Right renal cortex interstitium (tissue), 3 donors: ENCODE measurements around the gene NOTCH1. TPM values are rescaled to one million over a fixed set of nuclear protein-coding genes. Genes with fewer than 3 reads are reported as not detected.

Experiments used
- DNase-seq, 3 donors: peaks; one replicate each; pipeline ENCODE4 v3.0.0-alpha.2; 2013; ENCODE audit warnings: low read depth in 3 of 3, low spot score in 2 of 3
- polyA plus RNA-seq, 3 donors: library from polyadenylated mRNA; unstranded; fragments of 120-200 nt; gene quantifications; one replicate each; pipeline ENCODE4 v1.2.1, GENCODE V29; 2013; ENCODE audit not compliant: insufficient read length in 3 of 3

The NOTCH1 gene
- polyA plus RNA-seq, 3 donors, result 21.0 to 24.5 (median 22.3) TPM

DNA sequence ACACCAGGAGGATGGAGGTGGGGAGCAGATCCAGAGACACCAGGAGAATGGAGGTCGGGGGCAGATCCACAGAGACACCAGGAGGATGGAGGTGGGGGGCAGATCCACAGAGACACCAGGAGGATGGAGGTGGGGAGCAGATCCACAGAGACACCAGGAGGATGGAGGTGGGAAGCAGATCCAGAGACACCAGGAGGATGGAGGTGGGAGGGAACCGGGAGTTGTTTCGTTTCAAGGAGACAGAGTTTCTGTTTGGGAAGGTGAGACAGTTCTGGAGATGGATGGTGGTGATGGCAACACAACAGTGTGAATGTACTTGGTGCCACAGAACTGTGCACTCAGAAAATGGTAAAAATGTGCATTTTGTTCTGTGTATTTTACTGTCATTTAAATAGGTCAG, 97.2 kb downstream of the NOTCH1 start:
- no peak for DNase-seq

- DNase-seq, result no peak
These were observed 98.6 kb downstream of the NOTCH1 start for GRCh38 chr9:136447173-136447778.

- DNase-seq, result no peak
These were observed 100.0 kb downstream of the NOTCH1 start for GRCh38 chr9:136445799-136446198.

Other genes starting within 250 kb of the NOTCH1 start
- 1 to 10 TPM; 1.3 to 1.7 (median 1.4) TPM for gene CCDC187, start 242.0 kb downstream of the NOTCH1 start, polyA plus RNA-seq
- 10 to 100 TPM; 22.2 to 22.9 (median 22.7) TPM for gene GPSM1, start 218.5 kb downstream of the NOTCH1 start, polyA plus RNA-seq
- 10 to 100 TPM in 1 of 3 donors, 1 to 10 TPM in 2; 3.2 to 16.1 (median 4.8) TPM for gene DNLZ, start 182.3 kb downstream of the NOTCH1 start, polyA plus RNA-seq
- gene CARD9, start 172.4 kb downstream of the NOTCH1 start, polyA plus RNA-seq, result 1 to 10 TPM; 1.5 to 1.7 (median 1.7) TPM
- gene SNAPC4, start 145.9 kb downstream of the NOTCH1 start, polyA plus RNA-seq, result 10 to 100 TPM in 1 of 3 donors, 1 to 10 TPM in 2; 9.5 to 12.1 (median 9.7) TPM
- gene ENTR1, start 135.4 kb downstream of the NOTCH1 start, polyA plus RNA-seq, result 10 to 100 TPM; 37.6 to 46.7 (median 40.7) TPM
- 10 to 100 TPM; 66.9 to 70.7 (median 69.3) TPM for gene PMPCA, start 135.4 kb downstream of the NOTCH1 start, polyA plus RNA-seq
- gene INPP5E, start 106.2 kb downstream of the NOTCH1 start, polyA plus RNA-seq, result 10 to 100 TPM in 2 of 3 donors, 1 to 10 TPM in 1; 9.7 to 11.0 (median 10.7) TPM
- 10 to 100 TPM; 48.7 to 58.0 (median 56.8) TPM for gene SEC16A, start 63.0 kb downstream of the NOTCH1 start, polyA plus RNA-seq
- 10 to 100 TPM; 42.9 to 51.6 (median 48.2) TPM for gene EGFL7, start 116.9 kb upstream of the NOTCH1 start, polyA plus RNA-seq
- gene AGPAT2, start 141.4 kb upstream of the NOTCH1 start, polyA plus RNA-seq, result 10 to 100 TPM; 33.7 to 40.3 (median 34.5) TPM
- 10 to 100 TPM; 25.9 to 31.9 (median 27.3) TPM for gene DIPK1B, start 166.5 kb upstream of the NOTCH1 start, polyA plus RNA-seq
- 1 to 10 TPM in 2 of 3 donors, under 1 TPM in 1; 0.93 to 2.3 (median 1.2) TPM for gene LCN10, start 196.9 kb upstream of the NOTCH1 start, polyA plus RNA-seq
- gene LCN6, start 202.5 kb upstream of the NOTCH1 start, polyA plus RNA-seq, result not detected
- gene LCN8, start 212.2 kb upstream of the NOTCH1 start, polyA plus RNA-seq, result under 1 TPM; 0.11 to 0.17 (median 0.16) TPM
- under 1 TPM in 1 of 3 donors, not detected in 2; 0.04 TPM for gene LCN15, start 218.5 kb upstream of the NOTCH1 start, polyA plus RNA-seq
- 10 to 100 TPM; 63.2 to 77.7 (median 67.1) TPM for gene TMEM141, start 245.3 kb upstream of the NOTCH1 start, polyA plus RNA-seq